ENCODE measurements around the gene OR11A1. TPM values are rescaled to one million over a fixed set of nuclear protein-coding genes. Genes with fewer than 3 reads are reported as not detected.
A peak's percentile ranks its signal among the peaks of the same experiment; 100 is the strongest.

OR11A1 gene
- polyA plus RNA-seq, 1 of the 3 experiments (the other 2 are of a cell fraction) = not detected

GRCh38 chr6:29474996-29475395, 18.1 kb upstream of the OR11A1 start:
- Histone ChIP-seq H3K9me3 (no peaks in the 10 kb centered on the region), H3K9ac (no peak overlapping the region), H3K36me3 (replicated peaks in 1 of 2; ENCODE audit: control insufficient read depth in 1 of 2, insufficient read depth in 2 of 2, low read length in 1 of 2) (no peaks in the 10 kb centered on the region), H3K27me3 (ENCODE audit: insufficient read depth) (no peaks in the 10 kb centered on the region; the same call in 1 of the 2 replicates), H3K4me1 (ENCODE audit: control insufficient read depth in 1 of 2, insufficient read depth in 2 of 2, low read depth in 1 of 2, low read length in 1 of 2) (peaks cover 0 to 2% of the 10 kb centered on the region in 2 experiments; a peak in 1 of 4 replicates), H3K79me2 (ENCODE audit: insufficient read depth) (no peaks in the 10 kb centered on the region), H3F3A (replicated peaks; ENCODE audit: insufficient read depth) (peaks cover under 1% of the 10 kb centered on the region), H3K4me2 (no peak overlapping the region), H2AFZ (ENCODE audit: low read depth) (no peak overlapping the region), H3K4me3 (ENCODE audit: low read depth in 2 of 2, low read length in 1 of 2) (no peak overlapping the region), H3K9me2 (no peaks in the 10 kb centered on the region), H3K27ac (ENCODE audit: low read depth in 2 of 2, low read length in 1 of 2) (no peak overlapping the region), H4K20me1 (ENCODE audit: insufficient read depth) (no peaks in the 10 kb centered on the region)
- 0% methylated on average over 2 of the region's 2 CpGs for WGBS (ENCODE audit: low lambda C conversion rate)
- CTCF ChIA-PET = no interaction called here
- POLR2A ChIA-PET = no interaction called here
- TF ChIP-seq MXI1 (IDR thresholded peaks at IDR 0.05; ENCODE audit: low read depth, low read length) = no peak
- no peak for TF ChIP-seq PBX3 (IDR thresholded peaks at IDR 0.05)
- no peak for TF ChIP-seq TEAD4 (IDR thresholded peaks at IDR 0.05; ENCODE audit: borderline replicate concordance, insufficient read depth)
- DNase-seq = no peak

GRCh38 chr6:29466241-29466640, 9.4 kb upstream of the OR11A1 start:
- Histone ChIP-seq H3K4me1 (ENCODE audit: control insufficient read depth in 1 of 2, insufficient read depth in 2 of 2, low read depth in 1 of 2, low read length in 1 of 2) (peaks cover 0 to 5% of the 10 kb centered on the region in 2 experiments; a peak in 1 of 4 replicates), H3K79me2 (ENCODE audit: insufficient read depth) (no peaks in the 10 kb centered on the region), H3K36me3 (replicated peaks in 1 of 2; ENCODE audit: control insufficient read depth in 1 of 2, insufficient read depth in 2 of 2, low read length in 1 of 2) (no peaks in the 10 kb centered on the region), H3F3A (replicated peaks; ENCODE audit: insufficient read depth) (peaks cover 4% of the 10 kb centered on the region), H2AFZ (ENCODE audit: low read depth) (no peak overlapping the region), H3K9me3 (no peaks in the 10 kb centered on the region), H4K20me1 (ENCODE audit: insufficient read depth) (no peaks in the 10 kb centered on the region), H3K9me2 (no peaks in the 10 kb centered on the region), H3K4me3 (ENCODE audit: low read depth in 2 of 2, low read length in 1 of 2) (no peak overlapping the region), H3K4me2 (peak overlapping the region; percentile 17; the same call in 1 of the 2 replicates), H3K27ac (ENCODE audit: low read depth in 2 of 2, low read length in 1 of 2) (peak overlapping the region in 1 of 2 experiments; percentile 48; a peak in 1 of 4 replicates), H3K27me3 (ENCODE audit: insufficient read depth) (peaks cover 6% of the 10 kb centered on the region; the same call in 1 of the 2 replicates), H3K9ac (no peak overlapping the region)
- TF ChIP-seq SMC3 (IDR thresholded peaks at IDR 0.05; ENCODE audit: low read depth, low read length) = no peak
- TF ChIP-seq YY1 (IDR thresholded peaks at IDR 0.05; ENCODE audit: low read depth) = no peak
- TF ChIP-seq RFX5 (IDR thresholded peaks at IDR 0.05; ENCODE audit: low read length) = no peak
- no peak for TF ChIP-seq TAF1 (IDR thresholded peaks at IDR 0.05; ENCODE audit: borderline replicate concordance, low read depth, low read length)
- no peak for TF ChIP-seq TEAD4 (IDR thresholded peaks at IDR 0.05; ENCODE audit: borderline replicate concordance, insufficient read depth)
- no peak for TF ChIP-seq GATA2 (CRISPR knock-in tag; IDR thresholded peaks at IDR 0.05)
- TF ChIP-seq RXRA (IDR thresholded peaks at IDR 0.05; ENCODE audit: borderline replicate concordance, low read depth) = no peak
- TF ChIP-seq NRF1 (IDR thresholded peaks at IDR 0.05; ENCODE audit: low read depth, low read length) = no peak
- TF ChIP-seq FOSL2 (IDR thresholded peaks at IDR 0.05; ENCODE audit: borderline replicate concordance, low read depth) = no peak
- no peak for TF ChIP-seq EP300 (IDR thresholded peaks at IDR 0.05; ENCODE audit: borderline replicate concordance in 1 of 2, low read depth in 1 of 2, low read length in 1 of 2)
- WGBS (ENCODE audit: low lambda C conversion rate) = 5% methylated on average over 6 of the region's 6 CpGs
- ChIA-PET CTCF (interaction anchor here (0.6 kb wide), 1 partner anchor 697 kb away, joined by 4 read pairs; no protein-coding TSS in a partner anchor), POLR2A (no interaction called here)
- no peak for DNase-seq

All from SK-N-SH (cell line).